Measurements from ENCODE around the gene MBOAT1.

DNA sequence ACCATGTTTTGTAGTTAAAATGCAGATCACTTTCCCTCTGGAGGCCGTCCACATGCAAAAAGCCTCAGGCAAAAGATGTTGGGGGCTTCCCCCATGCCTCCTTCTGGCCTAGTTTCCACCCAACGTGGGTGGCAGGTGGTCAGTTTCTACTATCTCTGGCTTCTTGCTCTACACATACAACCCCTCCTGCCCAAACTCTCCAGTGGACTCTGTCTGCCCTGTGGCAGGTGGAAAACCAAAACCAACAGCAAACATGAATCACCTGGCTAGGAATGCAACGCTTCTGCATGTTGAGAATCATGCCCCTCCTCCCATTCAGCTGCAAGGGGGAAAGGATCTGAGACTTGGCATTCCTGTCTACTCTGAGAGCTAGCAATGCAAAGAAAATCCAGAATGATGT lies 94.8 kb downstream of the MBOAT1 start:
- TF ChIP-seq, protein P1, sequence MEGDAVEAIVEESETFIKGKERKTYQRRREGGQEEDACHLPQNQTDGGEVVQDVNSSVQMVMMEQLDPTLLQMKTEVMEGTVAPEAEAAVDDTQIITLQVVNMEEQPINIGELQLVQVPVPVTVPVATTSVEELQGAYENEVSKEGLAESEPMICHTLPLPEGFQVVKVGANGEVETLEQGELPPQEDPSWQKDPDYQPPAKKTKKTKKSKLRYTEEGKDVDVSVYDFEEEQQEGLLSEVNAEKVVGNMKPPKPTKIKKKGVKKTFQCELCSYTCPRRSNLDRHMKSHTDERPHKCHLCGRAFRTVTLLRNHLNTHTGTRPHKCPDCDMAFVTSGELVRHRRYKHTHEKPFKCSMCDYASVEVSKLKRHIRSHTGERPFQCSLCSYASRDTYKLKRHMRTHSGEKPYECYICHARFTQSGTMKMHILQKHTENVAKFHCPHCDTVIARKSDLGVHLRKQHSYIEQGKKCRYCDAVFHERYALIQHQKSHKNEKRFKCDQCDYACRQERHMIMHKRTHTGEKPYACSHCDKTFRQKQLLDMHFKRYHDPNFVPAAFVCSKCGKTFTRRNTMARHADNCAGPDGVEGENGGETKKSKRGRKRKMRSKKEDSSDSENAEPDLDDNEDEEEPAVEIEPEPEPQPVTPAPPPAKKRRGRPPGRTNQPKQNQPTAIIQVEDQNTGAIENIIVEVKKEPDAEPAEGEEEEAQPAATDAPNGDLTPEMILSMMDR (IDR thresholded peaks at IDR 0.05) = no peak
- no peak for TF ChIP-seq POLR2A (IDR thresholded peaks at IDR 0.05)

Data from testis (tissue), 2 donors.